IMR-90 (cell line): ENCODE data around the gene HOXB2. TPM values are rescaled to one million over a fixed set of nuclear protein-coding genes. Genes with fewer than 3 reads are reported as not detected.

ENCODE experiments used
- ATAC-seq: fragments of 200-7000 bp; cut with Tn5 transposase; 2 replicates; pipeline ENCODE4 v1.9.1; 2020; ENCODE audit warnings: low read depth, mild to moderate bottlenecking, moderate library complexity
- BruUV-seq: library from RNA; stranded (reverse); fragments of 400-500 nt; replicated peaks from 2 replicates; lab custom pipeline; 2021; lab: Mats Ljungman, UMichigan
- CTCF ChIA-PET: fragments of 300-600 bp; formaldehyde crosslinking; extraction: SDS; loops from one replicate; lab custom pipeline; 2021; ENCODE audit warnings: antibody characterized with exemption; lab: Yijun Ruan, JAX
- POLR2A ChIA-PET: fragments of 300-600 bp; sonication (Branson Sonifier 250); formaldehyde crosslinking; loops from one replicate; lab custom pipeline; 2022; ENCODE audit warnings: antibody characterized with exemption; ENCODE audit not compliant: unreplicated experiment; lab: Charles Lee
- DNase-seq: peaks from one replicate; pipeline ENCODE4 v3.0.0; 2013
- H2AFZ ChIP-seq: replicated peaks from 2 replicates; pipeline ENCODE3; 2013; ENCODE audit warnings: low read length, mild to moderate bottlenecking; ENCODE audit not compliant: poor library complexity
- H2AK5ac ChIP-seq: 2 replicates; pipeline ENCODE4 v1.6.1; 2013; ENCODE audit warnings: low read depth, low read length, inconsistent platforms
- H2AK9ac ChIP-seq: replicated peaks from 2 replicates; pipeline ENCODE3; 2013; ENCODE audit warnings: mild to moderate bottlenecking, low read depth, low read length, moderate library complexity; ENCODE audit not compliant: poor library complexity
- H2BK120ac ChIP-seq: 2 replicates; pipeline ENCODE4 v1.6.1; 2013; ENCODE audit warnings: low read depth, low read length, inconsistent platforms
- H2BK15ac ChIP-seq: 3 replicates; pipeline ENCODE4 v1.6.1; 2013; ENCODE audit warnings: low read depth, low read length, inconsistent platforms
- H2BK20ac ChIP-seq: 2 replicates; pipeline ENCODE4 v1.6.1; 2013; ENCODE audit warnings: low read depth, mild to moderate bottlenecking, inconsistent platforms, low read length, moderate library complexity
- H2BK5ac ChIP-seq: 2 replicates; pipeline ENCODE4 v1.6.1; 2013; ENCODE audit warnings: mild to moderate bottlenecking, low read depth, low read length, inconsistent platforms; ENCODE audit not compliant: poor library complexity, severe bottlenecking
- H3K14ac ChIP-seq: replicated peaks from 2 replicates; pipeline ENCODE4 v1.6.1; 2013; ENCODE audit warnings: low read depth, low read length, inconsistent platforms
- H3K18ac ChIP-seq: 2 replicates; pipeline ENCODE4 v1.6.1; 2013; ENCODE audit warnings: low read depth, low read length, control low read depth
- H3K23ac ChIP-seq: 2 replicates; pipeline ENCODE4 v1.6.1; 2013; ENCODE audit warnings: low read depth, low read length, inconsistent platforms
- H3K27ac ChIP-seq: 2 replicates; pipeline ENCODE4 v1.5.1; 2013; ENCODE audit warnings: mild to moderate bottlenecking, control low read depth, low read length; ENCODE audit not compliant: insufficient read depth
- H3K27me3 ChIP-seq: 2 replicates; pipeline ENCODE4 v1.6.1; 2013; ENCODE audit warnings: low read length; ENCODE audit not compliant: control insufficient read depth, insufficient read depth
- H3K36me3 ChIP-seq: 2 replicates; pipeline ENCODE4 v1.6.1; 2013; ENCODE audit warnings: low read length, mixed read lengths; ENCODE audit not compliant: control insufficient read depth, insufficient read depth
- H3K4ac ChIP-seq: 2 replicates; pipeline ENCODE4 v1.6.1; 2013; ENCODE audit warnings: low read depth, low read length, inconsistent platforms
- H3K4me1 ChIP-seq: 2 replicates; pipeline ENCODE4 v1.6.1; 2013; ENCODE audit warnings: low read length, mixed read lengths; ENCODE audit not compliant: control insufficient read depth, insufficient read depth
- H3K4me2 ChIP-seq: 2 replicates; pipeline ENCODE4 v1.6.1; 2013; ENCODE audit warnings: low read depth, mild to moderate bottlenecking, control low read depth, low read length, moderate library complexity
- H3K4me3 ChIP-seq: 2 replicates; pipeline ENCODE4 v1.5.1; 2013; ENCODE audit warnings: low read depth, mild to moderate bottlenecking, control low read depth, low read length, moderate library complexity; ENCODE audit not compliant: insufficient read depth
- H3K56ac ChIP-seq: 2 replicates; pipeline ENCODE4 v1.6.1; 2013; ENCODE audit warnings: low read length, inconsistent platforms; ENCODE audit not compliant: insufficient read depth; ENCODE audit errors: extremely low read depth
- H3K79me1 ChIP-seq, 2 experiments: 2 replicates each; pipeline ENCODE4 v1.6.1; 2013; ENCODE audit warnings: low read length in 2 of 2, inconsistent platforms in 1 of 2, low read depth in 1 of 2
- H3K9ac ChIP-seq: 2 replicates; pipeline ENCODE4 v1.6.1; 2013; ENCODE audit warnings: low read depth, low read length, control low read depth
- H3K9me1 ChIP-seq: 2 replicates; pipeline ENCODE4 v1.6.1; 2013; ENCODE audit warnings: low read length, inconsistent platforms; ENCODE audit not compliant: insufficient read depth
- H3K9me3 ChIP-seq: 2 replicates; pipeline ENCODE4 v1.6.1; 2013; ENCODE audit warnings: low read length; ENCODE audit not compliant: control insufficient read depth, insufficient read depth
- H4K20me1 ChIP-seq: 2 replicates; pipeline ENCODE4 v1.6.1; 2013; ENCODE audit warnings: low read length, inconsistent platforms; ENCODE audit not compliant: insufficient read depth
- H4K5ac ChIP-seq: 2 replicates; pipeline ENCODE4 v1.6.1; 2013; ENCODE audit warnings: mild to moderate bottlenecking, low read depth, low read length, control low read depth
- H4K8ac ChIP-seq, 2 experiments: 2 replicates each; pipeline ENCODE4 v1.6.1; 2013; ENCODE audit warnings: low read depth in 2 of 2, low read length in 2 of 2, control low read depth in 1 of 2, inconsistent platforms in 1 of 2
- H4K91ac ChIP-seq: 2 replicates; pipeline ENCODE4 v1.6.1; 2013; ENCODE audit warnings: low read depth, low read length, inconsistent platforms; ENCODE audit not compliant: insufficient read depth
- BHLHE40 ChIP-seq: fragments of 150-350 bp; IDR thresholded peaks from 2 replicates; pipeline ENCODE4 v1.6.1; 2016; ENCODE audit warnings: mild to moderate bottlenecking, low read depth, low read length
- CEBPB ChIP-seq: IDR thresholded peaks from 2 replicates; pipeline ENCODE4 v1.6.1; 2012; ENCODE audit warnings: low read depth, low read length, improper control_type of control experiment
- CHD1 ChIP-seq: IDR thresholded peaks from 2 replicates; pipeline ENCODE4 v1.6.1; 2012; ENCODE audit warnings: low read depth, low read length, improper control_type of control experiment
- CTCF ChIP-seq: conservative IDR thresholded peaks from 2 replicates; pipeline ENCODE4 v1.5.1; 2012; ENCODE audit warnings: mild to moderate bottlenecking, low read depth, low read length, improper control_type of control experiment
- FOS ChIP-seq: fragments of 150-350 bp; IDR thresholded peaks from 2 replicates; pipeline ENCODE4 v1.6.1; 2016; ENCODE audit warnings: low read depth, low read length
- MAFK ChIP-seq: IDR thresholded peaks from 2 replicates; pipeline ENCODE4 v1.6.1; 2012; ENCODE audit warnings: low read depth, low read length, improper control_type of control experiment
- MAZ ChIP-seq: IDR thresholded peaks from 2 replicates; pipeline ENCODE4 v1.6.1; 2012; ENCODE audit warnings: low read depth, mild to moderate bottlenecking, low read length, improper control_type of control experiment, moderate library complexity, borderline replicate concordance
- MXI1 ChIP-seq: IDR thresholded peaks from 2 replicates; pipeline ENCODE4 v1.6.1; 2012; ENCODE audit warnings: low read depth, mild to moderate bottlenecking, low read length, moderate library complexity, borderline replicate concordance
- POLR2A ChIP-seq: IDR thresholded peaks from 2 replicates; pipeline ENCODE4 v1.6.1; 2012; ENCODE audit warnings: mild to moderate bottlenecking, low read depth, low read length
- RAD21 ChIP-seq: IDR thresholded peaks from 2 replicates; pipeline ENCODE4 v1.6.1; 2012; ENCODE audit warnings: low read length, improper control_type of control experiment
- RCOR1 ChIP-seq: IDR thresholded peaks from 2 replicates; pipeline ENCODE4 v1.6.1; 2012; ENCODE audit warnings: mild to moderate bottlenecking, low read length, improper control_type of control experiment; ENCODE audit not compliant: insufficient replicate concordance
- RFX5 ChIP-seq: IDR thresholded peaks from 2 replicates; pipeline ENCODE4 v1.8.0; 2012; ENCODE audit warnings: low read depth, mild to moderate bottlenecking, low read length, moderate library complexity
- SMC3 ChIP-seq: fragments of 150-350 bp; IDR thresholded peaks from 2 replicates; pipeline ENCODE4 v1.6.1; 2016; ENCODE audit warnings: low read depth, mild to moderate bottlenecking, antibody characterized with exemption, low read length, moderate library complexity
- USF2 ChIP-seq: fragments of 150-350 bp; IDR thresholded peaks from 2 replicates; pipeline ENCODE4 v1.6.1; 2017; ENCODE audit warnings: mild to moderate bottlenecking, antibody characterized with exemption, low read length, low read depth
- WGBS, 2 experiments: methylation state at CpG; one replicate each; pipeline versions ENCODE4 v1.1.5 to v1.1.7; 2013; ENCODE audit warnings: missing lambda C conversion rate in 2 of 2; ENCODE audit not compliant: insufficient read length in 1 of 2; ENCODE audit errors: extremely low coverage in 2 of 2; 5-methylcytosine and 5-hydroxymethylcytosine counted together
- dilution Hi-C: fragments of 300-500 bp; cut with HindIII; formaldehyde crosslinking; loops from one replicate; pipeline ENCODE4 v1.14.3; 2018; ENCODE audit warnings: low sequenced_read_pairs; ENCODE audit not compliant: unreplicated experiment
- in situ Hi-C: fragments of 300-500 bp; cut with MboI; formaldehyde crosslinking; loops from 3 replicates; pipeline ENCODE4 v1.14.3; 2019; ENCODE audit warnings: low sequenced_read_pairs, inconsistent platforms, mixed read lengths
- intact Hi-C: fragments of 100-400 bp; cut with micrococcal nuclease; formaldehyde crosslinking; loops from 2 replicates; pipeline ENCODE4 v1.10.0; 2022
- polyA plus RNA-seq, 3 experiments: library from polyadenylated mRNA; depleted of rRNA; stranded (reverse); fragments of >200 nt; gene quantifications; 2 replicates each; pipeline ENCODE4 v1.2.3, GENCODE V29; 2012; ENCODE audit warnings: low replicate concordance in 1 of 3
- total RNA-seq: library from RNA; depleted of rRNA; stranded (reverse); fragments of >200 nt; gene quantifications from 2 replicates; pipeline ENCODE4 v1.2.3, GENCODE V29; 2012

The HOXB2 gene
- total and polyA plus RNA-seq, 2 of the 4 experiments (the other 2 are of a cell fraction) = 2.7 to 29.9 TPM

GRCh38 chr17:48584223-48584741 lies 39.4 kb upstream of the HOXB2 start (continued):
- no peak for TF ChIP-seq MAFK

- peak overlapping the region; percentile 75 for H2BK15ac ChIP-seq
- ChIA-PET POLR2A (interaction anchor here (0.6 to 1.5 kb wide), 3 partner anchors 13 to 28 kb away, joined by 4 to 6 read pairs (median 5); no protein-coding TSS in a partner anchor), CTCF (interaction anchor here (1.7 to 1.9 kb wide), 2 partner anchors 9 to 91 kb away, joined by 4 to 5 read pairs; partner anchors contain the start of gene HOXB5)
- H3K27me3 ChIP-seq = no peaks in the 10 kb centered on the region
- peak overlapping the region; percentile 76 for H4K5ac ChIP-seq
- H2AFZ ChIP-seq = no peak overlapping the region
- peaks cover 18% of the 10 kb centered on the region; the same call in 1 of the 2 replicates for H3K36me3 ChIP-seq
- H3K23ac ChIP-seq = peak overlapping the region; percentile 97
- H3K9me3 ChIP-seq = no peaks in the 10 kb centered on the region
- H3K4me3 ChIP-seq = no peak overlapping the region
- H2BK120ac ChIP-seq = peak overlapping the region; percentile 93
- no peaks in the 10 kb centered on the region; the same call in 1 of the 2 replicates for H4K20me1 ChIP-seq
- no peak overlapping the region for H2AK9ac ChIP-seq
- peak overlapping the region; percentile 92 for H3K14ac ChIP-seq
- ATAC-seq (no peak), DNase-seq (peak; percentile 10)
- intact Hi-C loops = no loop called here
- no peaks in the 10 kb centered on the region for H3K79me1 ChIP-seq
- H3K56ac ChIP-seq = peak overlapping the region; percentile 82; the same call in 1 of the 2 replicates
- H2BK20ac ChIP-seq = peak overlapping the region; percentile 76
- in situ Hi-C loops = no loop called here
- H2BK5ac ChIP-seq = peak overlapping the region; percentile 99
- WGBS, 2 experiments = no CpG with 5 or more reads among the region's 3 CpGs
- peak overlapping the region; percentile 85 for H3K18ac ChIP-seq
- no TSS peak for BruUV-seq
- peak overlapping the region; percentile 87 for H2AK5ac ChIP-seq
- peaks cover 10% of the 10 kb centered on the region for H3K4me1 ChIP-seq
- peak overlapping the region; percentile 96 for H4K91ac ChIP-seq
- peak overlapping the region; percentile 100 for H3K27ac ChIP-seq
- H3K9me1 ChIP-seq = no peaks in the 10 kb centered on the region; the same call in 1 of the 2 replicates
- peak overlapping the region; percentile 100 for H3K9ac ChIP-seq
- peak overlapping the region; percentile 98 for H3K4me2 ChIP-seq
- peak overlapping the region; percentile 99 for H3K4ac ChIP-seq
- dilution Hi-C loops = no loop called here
- peak overlapping the region; percentile 82 to 89 for H4K8ac ChIP-seq
- TF ChIP-seq FOS = no peak
- no peak for TF ChIP-seq MXI1
- no peak for TF ChIP-seq POLR2A
- TF ChIP-seq CHD1 = no peak
- TF ChIP-seq RCOR1 = no peak
- no peak for TF ChIP-seq RAD21
- no peak for TF ChIP-seq USF2
- TF ChIP-seq CTCF = no peak
- TF ChIP-seq MAFK = no peak
- TF ChIP-seq CEBPB = no peak
- no peak for TF ChIP-seq SMC3
- no peak for TF ChIP-seq RFX5
- no peak for TF ChIP-seq MAZ
- TF ChIP-seq BHLHE40 = no peak
Measured at GRCh38 chr17:48583708-48584222, 38.9 kb upstream of the HOXB2 start.
